ENCODE data around the gene ESR1. TPM values are rescaled to one million over a fixed set of nuclear protein-coding genes. Genes with fewer than 3 reads are reported as not detected.

Gene ESR1
- total RNA-seq, 2 experiments from 2014 or later: 0.06 TPM; not detected in 1

DNA sequence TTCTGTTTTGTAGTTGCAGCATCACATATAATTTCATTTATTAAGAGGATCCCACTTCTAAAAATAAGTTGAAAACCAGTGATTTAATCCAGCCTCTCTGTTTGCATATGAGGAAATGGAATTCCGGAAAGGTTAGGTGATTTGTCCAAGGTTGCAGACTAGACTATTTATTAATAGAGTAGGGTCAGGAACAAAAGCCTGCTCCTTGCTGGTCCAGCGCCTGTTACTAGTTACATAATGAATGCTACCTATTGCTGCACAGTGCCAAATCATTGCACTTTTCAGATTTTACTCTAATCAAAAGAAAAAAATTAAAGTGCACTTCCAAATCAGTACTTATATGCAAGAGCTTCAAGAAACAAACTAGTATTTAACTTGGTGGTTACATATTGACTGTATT lies 238.6 kb downstream of the ESR1 start:
- Histone ChIP-seq H3K36me3 (ENCODE audit: insufficient read depth, low read length) (no peaks in the 10 kb centered on the region), H3K4me2 (ENCODE audit: low read length) (no peak overlapping the region), H3K4me1 (ENCODE audit: insufficient read depth, low read length, poor library complexity, severe bottlenecking) (no peaks in the 10 kb centered on the region), H4K20me1 (ENCODE audit: insufficient read depth, low read length) (no peaks in the 10 kb centered on the region), H3K9me3 (ENCODE audit: low read length) (no peaks in the 10 kb centered on the region), H3K4me3 (ENCODE audit: low read depth, low read length, poor library complexity, severe bottlenecking) (no peak overlapping the region), H2AFZ (ENCODE audit: low read length) (no peak overlapping the region), H3K27ac (ENCODE audit: low read depth, low read length, poor library complexity, severe bottlenecking) (no peak overlapping the region), H3K9me2 (ENCODE audit: insufficient read depth, low read length) (no peaks in the 10 kb centered on the region), H3K79me2 (ENCODE audit: insufficient read depth, low read depth, low read length) (no peaks in the 10 kb centered on the region)
- no TSS peak for BruUV-seq (replicated peaks)
- no peak for TF ChIP-seq EZH2phosphoT487 (IDR thresholded peaks at IDR 0.05; ENCODE audit: borderline replicate concordance, low read depth, low read length)
- TF ChIP-seq, protein P1, sequence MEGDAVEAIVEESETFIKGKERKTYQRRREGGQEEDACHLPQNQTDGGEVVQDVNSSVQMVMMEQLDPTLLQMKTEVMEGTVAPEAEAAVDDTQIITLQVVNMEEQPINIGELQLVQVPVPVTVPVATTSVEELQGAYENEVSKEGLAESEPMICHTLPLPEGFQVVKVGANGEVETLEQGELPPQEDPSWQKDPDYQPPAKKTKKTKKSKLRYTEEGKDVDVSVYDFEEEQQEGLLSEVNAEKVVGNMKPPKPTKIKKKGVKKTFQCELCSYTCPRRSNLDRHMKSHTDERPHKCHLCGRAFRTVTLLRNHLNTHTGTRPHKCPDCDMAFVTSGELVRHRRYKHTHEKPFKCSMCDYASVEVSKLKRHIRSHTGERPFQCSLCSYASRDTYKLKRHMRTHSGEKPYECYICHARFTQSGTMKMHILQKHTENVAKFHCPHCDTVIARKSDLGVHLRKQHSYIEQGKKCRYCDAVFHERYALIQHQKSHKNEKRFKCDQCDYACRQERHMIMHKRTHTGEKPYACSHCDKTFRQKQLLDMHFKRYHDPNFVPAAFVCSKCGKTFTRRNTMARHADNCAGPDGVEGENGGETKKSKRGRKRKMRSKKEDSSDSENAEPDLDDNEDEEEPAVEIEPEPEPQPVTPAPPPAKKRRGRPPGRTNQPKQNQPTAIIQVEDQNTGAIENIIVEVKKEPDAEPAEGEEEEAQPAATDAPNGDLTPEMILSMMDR (conservative IDR thresholded peaks at IDR 0.05; ENCODE audit: low read length): no peak
- intact Hi-C loops (cut with micrococcal nuclease; ENCODE audit: unreplicated experiment): no loop called here
- no peak for DNase-seq (ENCODE audit: low spot score)
- POLR2A ChIA-PET: interaction anchor here (1.0 kb wide), 1 partner anchor 10 kb away, joined by 4 read pairs; no protein-coding TSS in a partner anchor
- CTCF ChIA-PET (ENCODE audit: unreplicated experiment): no interaction called here

DNA sequence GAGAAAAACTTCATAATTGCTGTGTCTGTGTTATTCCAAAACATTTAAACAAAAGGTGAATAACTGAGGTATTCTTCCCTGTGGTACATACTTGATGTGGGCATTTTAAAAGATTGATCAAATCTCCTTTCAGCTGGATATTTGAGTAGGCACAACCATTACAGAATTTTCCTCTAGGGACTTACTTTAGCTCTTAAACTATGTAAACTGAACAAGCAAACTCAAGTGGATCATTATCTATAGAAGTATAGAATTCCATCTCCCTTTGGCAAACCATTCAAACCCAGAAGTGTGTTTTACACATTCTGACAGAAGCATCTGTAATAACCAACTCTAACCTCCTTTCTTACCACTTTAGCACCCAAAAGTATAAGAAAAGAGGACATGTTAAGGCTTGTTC lies 241.4 kb downstream of the ESR1 start:
- H3K27ac ChIP-seq (ENCODE audit: low read depth, low read length, poor library complexity, severe bottlenecking): no peak overlapping the region
- no peak for DNase-seq (ENCODE audit: low spot score)
- H3K9me3 ChIP-seq (ENCODE audit: low read length): no peaks in the 10 kb centered on the region
- H3K4me2 ChIP-seq (ENCODE audit: low read length): no peak overlapping the region
- CTCF ChIA-PET (ENCODE audit: unreplicated experiment): no interaction called here
- H3K9me2 ChIP-seq (ENCODE audit: insufficient read depth, low read length): no peaks in the 10 kb centered on the region
- no TSS peak for BruUV-seq (replicated peaks)
- intact Hi-C loops (cut with micrococcal nuclease; ENCODE audit: unreplicated experiment): no loop called here
- H2AFZ ChIP-seq (ENCODE audit: low read length): no peak overlapping the region
- no peaks in the 10 kb centered on the region for H4K20me1 ChIP-seq (ENCODE audit: insufficient read depth, low read length)
- H3K4me1 ChIP-seq (ENCODE audit: insufficient read depth, low read length, poor library complexity, severe bottlenecking): no peaks in the 10 kb centered on the region
- H3K4me3 ChIP-seq (ENCODE audit: low read depth, low read length, poor library complexity, severe bottlenecking): no peak overlapping the region
- no peaks in the 10 kb centered on the region for H3K79me2 ChIP-seq (ENCODE audit: insufficient read depth, low read depth, low read length)
- no peak for TF ChIP-seq EZH2phosphoT487 (IDR thresholded peaks at IDR 0.05; ENCODE audit: borderline replicate concordance, low read depth, low read length)
- TF ChIP-seq, protein P1 (conservative IDR thresholded peaks at IDR 0.05; ENCODE audit: low read length): no peak
- POLR2A ChIA-PET: no interaction called here
- H3K36me3 ChIP-seq (ENCODE audit: insufficient read depth, low read length): no peaks in the 10 kb centered on the region

DNA sequence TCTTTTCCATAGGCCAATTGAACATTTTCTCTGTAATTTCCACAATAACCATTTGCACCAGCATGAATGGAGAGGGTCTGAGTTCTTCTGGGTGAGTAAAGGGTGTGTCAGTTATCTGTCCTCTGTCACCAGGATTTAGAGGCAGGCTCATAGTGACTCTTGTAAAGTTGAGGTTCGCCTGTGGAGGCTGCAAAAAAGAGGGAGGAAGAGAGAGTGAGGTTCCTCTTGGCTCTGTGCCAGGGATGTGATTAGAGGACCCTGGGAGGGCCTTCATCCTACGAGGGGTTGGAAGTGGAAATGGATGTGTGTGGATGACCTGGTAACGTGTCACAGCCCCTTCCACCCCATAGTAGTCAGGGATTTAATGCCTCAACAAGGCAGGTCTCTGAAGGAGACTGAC lies 242.0 kb downstream of the ESR1 start:
- ChIA-PET CTCF (ENCODE audit: unreplicated experiment) (no interaction called here), POLR2A (no interaction called here)
- Histone ChIP-seq H3K4me2 (ENCODE audit: low read length) (no peak overlapping the region), H3K36me3 (ENCODE audit: insufficient read depth, low read length) (no peaks in the 10 kb centered on the region), H3K79me2 (ENCODE audit: insufficient read depth, low read depth, low read length) (no peaks in the 10 kb centered on the region), H3K9me2 (ENCODE audit: insufficient read depth, low read length) (no peaks in the 10 kb centered on the region), H3K9me3 (ENCODE audit: low read length) (no peaks in the 10 kb centered on the region), H3K27ac (ENCODE audit: low read depth, low read length, poor library complexity, severe bottlenecking) (no peak overlapping the region), H2AFZ (ENCODE audit: low read length) (no peak overlapping the region), H3K4me3 (ENCODE audit: low read depth, low read length, poor library complexity, severe bottlenecking) (no peak overlapping the region), H3K4me1 (ENCODE audit: insufficient read depth, low read length, poor library complexity, severe bottlenecking) (no peaks in the 10 kb centered on the region), H4K20me1 (ENCODE audit: insufficient read depth, low read length) (no peaks in the 10 kb centered on the region)
- no TSS peak for BruUV-seq (replicated peaks)
- no peak for DNase-seq (ENCODE audit: low spot score)
- TF ChIP-seq, protein P1 (conservative IDR thresholded peaks at IDR 0.05; ENCODE audit: low read length): no peak
- TF ChIP-seq EZH2phosphoT487 (IDR thresholded peaks at IDR 0.05; ENCODE audit: borderline replicate concordance, low read depth, low read length): no peak
- intact Hi-C loops (cut with micrococcal nuclease; ENCODE audit: unreplicated experiment): no loop called here
